IMR-90 (cell line): ENCODE results near the gene RPS6KL1. TPM values are rescaled to one million over a fixed set of nuclear protein-coding genes. Genes with fewer than 3 reads are reported as not detected.

ENCODE experiments used
- ATAC-seq: fragments of 200-7000 bp; cut with Tn5 transposase; 2 replicates; pipeline ENCODE4 v1.9.1; 2020; ENCODE audit warnings: low read depth, mild to moderate bottlenecking, moderate library complexity
- BruUV-seq: library from RNA; stranded (reverse); fragments of 400-500 nt; replicated peaks from 2 replicates; lab custom pipeline; 2021; lab: Mats Ljungman, UMichigan
- CTCF ChIA-PET: fragments of 300-600 bp; formaldehyde crosslinking; extraction: SDS; loops from one replicate; lab custom pipeline; 2021; ENCODE audit warnings: antibody characterized with exemption; lab: Yijun Ruan, JAX
- POLR2A ChIA-PET: fragments of 300-600 bp; sonication (Branson Sonifier 250); formaldehyde crosslinking; loops from one replicate; lab custom pipeline; 2022; ENCODE audit warnings: antibody characterized with exemption; ENCODE audit not compliant: unreplicated experiment; lab: Charles Lee
- DNase-seq: peaks from one replicate; pipeline ENCODE4 v3.0.0; 2013
- H2AFZ ChIP-seq: replicated peaks from 2 replicates; pipeline ENCODE3; 2013; ENCODE audit warnings: low read length, mild to moderate bottlenecking; ENCODE audit not compliant: poor library complexity
- H2AK5ac ChIP-seq: 2 replicates; pipeline ENCODE4 v1.6.1; 2013; ENCODE audit warnings: low read depth, low read length, inconsistent platforms
- H2AK9ac ChIP-seq: replicated peaks from 2 replicates; pipeline ENCODE3; 2013; ENCODE audit warnings: mild to moderate bottlenecking, low read depth, low read length, moderate library complexity; ENCODE audit not compliant: poor library complexity
- H2BK120ac ChIP-seq: 2 replicates; pipeline ENCODE4 v1.6.1; 2013; ENCODE audit warnings: low read depth, low read length, inconsistent platforms
- H2BK15ac ChIP-seq: 3 replicates; pipeline ENCODE4 v1.6.1; 2013; ENCODE audit warnings: low read depth, low read length, inconsistent platforms
- H2BK20ac ChIP-seq: 2 replicates; pipeline ENCODE4 v1.6.1; 2013; ENCODE audit warnings: low read depth, mild to moderate bottlenecking, inconsistent platforms, low read length, moderate library complexity
- H2BK5ac ChIP-seq: 2 replicates; pipeline ENCODE4 v1.6.1; 2013; ENCODE audit warnings: mild to moderate bottlenecking, low read depth, low read length, inconsistent platforms; ENCODE audit not compliant: poor library complexity, severe bottlenecking
- H3K14ac ChIP-seq: replicated peaks from 2 replicates; pipeline ENCODE4 v1.6.1; 2013; ENCODE audit warnings: low read depth, low read length, inconsistent platforms
- H3K18ac ChIP-seq: 2 replicates; pipeline ENCODE4 v1.6.1; 2013; ENCODE audit warnings: low read depth, low read length, control low read depth
- H3K23ac ChIP-seq: 2 replicates; pipeline ENCODE4 v1.6.1; 2013; ENCODE audit warnings: low read depth, low read length, inconsistent platforms
- H3K27ac ChIP-seq: 2 replicates; pipeline ENCODE4 v1.5.1; 2013; ENCODE audit warnings: mild to moderate bottlenecking, control low read depth, low read length; ENCODE audit not compliant: insufficient read depth
- H3K27me3 ChIP-seq: 2 replicates; pipeline ENCODE4 v1.6.1; 2013; ENCODE audit warnings: low read length; ENCODE audit not compliant: control insufficient read depth, insufficient read depth
- H3K36me3 ChIP-seq: 2 replicates; pipeline ENCODE4 v1.6.1; 2013; ENCODE audit warnings: low read length, mixed read lengths; ENCODE audit not compliant: control insufficient read depth, insufficient read depth
- H3K4ac ChIP-seq: 2 replicates; pipeline ENCODE4 v1.6.1; 2013; ENCODE audit warnings: low read depth, low read length, inconsistent platforms
- H3K4me1 ChIP-seq: 2 replicates; pipeline ENCODE4 v1.6.1; 2013; ENCODE audit warnings: low read length, mixed read lengths; ENCODE audit not compliant: control insufficient read depth, insufficient read depth
- H3K4me2 ChIP-seq: 2 replicates; pipeline ENCODE4 v1.6.1; 2013; ENCODE audit warnings: low read depth, mild to moderate bottlenecking, control low read depth, low read length, moderate library complexity
- H3K4me3 ChIP-seq: 2 replicates; pipeline ENCODE4 v1.5.1; 2013; ENCODE audit warnings: low read depth, mild to moderate bottlenecking, control low read depth, low read length, moderate library complexity; ENCODE audit not compliant: insufficient read depth
- H3K56ac ChIP-seq: 2 replicates; pipeline ENCODE4 v1.6.1; 2013; ENCODE audit warnings: low read length, inconsistent platforms; ENCODE audit not compliant: insufficient read depth; ENCODE audit errors: extremely low read depth
- H3K79me1 ChIP-seq, 2 experiments: 2 replicates each; pipeline ENCODE4 v1.6.1; 2013; ENCODE audit warnings: low read length in 2 of 2, inconsistent platforms in 1 of 2, low read depth in 1 of 2
- H3K9ac ChIP-seq: 2 replicates; pipeline ENCODE4 v1.6.1; 2013; ENCODE audit warnings: low read depth, low read length, control low read depth
- H3K9me1 ChIP-seq: 2 replicates; pipeline ENCODE4 v1.6.1; 2013; ENCODE audit warnings: low read length, inconsistent platforms; ENCODE audit not compliant: insufficient read depth
- H3K9me3 ChIP-seq: 2 replicates; pipeline ENCODE4 v1.6.1; 2013; ENCODE audit warnings: low read length; ENCODE audit not compliant: control insufficient read depth, insufficient read depth
- H4K20me1 ChIP-seq: 2 replicates; pipeline ENCODE4 v1.6.1; 2013; ENCODE audit warnings: low read length, inconsistent platforms; ENCODE audit not compliant: insufficient read depth
- H4K5ac ChIP-seq: 2 replicates; pipeline ENCODE4 v1.6.1; 2013; ENCODE audit warnings: mild to moderate bottlenecking, low read depth, low read length, control low read depth
- H4K8ac ChIP-seq, 2 experiments: 2 replicates each; pipeline ENCODE4 v1.6.1; 2013; ENCODE audit warnings: low read depth in 2 of 2, low read length in 2 of 2, control low read depth in 1 of 2, inconsistent platforms in 1 of 2
- H4K91ac ChIP-seq: 2 replicates; pipeline ENCODE4 v1.6.1; 2013; ENCODE audit warnings: low read depth, low read length, inconsistent platforms; ENCODE audit not compliant: insufficient read depth
- MXI1 ChIP-seq: IDR thresholded peaks from 2 replicates; pipeline ENCODE4 v1.6.1; 2012; ENCODE audit warnings: low read depth, mild to moderate bottlenecking, low read length, moderate library complexity, borderline replicate concordance
- WGBS, 2 experiments: methylation state at CpG; one replicate each; pipeline versions ENCODE4 v1.1.5 to v1.1.7; 2013; ENCODE audit warnings: missing lambda C conversion rate in 2 of 2; ENCODE audit not compliant: insufficient read length in 1 of 2; ENCODE audit errors: extremely low coverage in 2 of 2; 5-methylcytosine and 5-hydroxymethylcytosine counted together
- dilution Hi-C: fragments of 300-500 bp; cut with HindIII; formaldehyde crosslinking; loops from one replicate; pipeline ENCODE4 v1.14.3; 2018; ENCODE audit warnings: low sequenced_read_pairs; ENCODE audit not compliant: unreplicated experiment
- in situ Hi-C: fragments of 300-500 bp; cut with MboI; formaldehyde crosslinking; loops from 3 replicates; pipeline ENCODE4 v1.14.3; 2019; ENCODE audit warnings: low sequenced_read_pairs, inconsistent platforms, mixed read lengths
- intact Hi-C: fragments of 100-400 bp; cut with micrococcal nuclease; formaldehyde crosslinking; loops from 2 replicates; pipeline ENCODE4 v1.10.0; 2022
- polyA plus RNA-seq, 3 experiments: library from polyadenylated mRNA; depleted of rRNA; stranded (reverse); fragments of >200 nt; gene quantifications; 2 replicates each; pipeline ENCODE4 v1.2.3, GENCODE V29; 2012; ENCODE audit warnings: low replicate concordance in 1 of 3
- total RNA-seq: library from RNA; depleted of rRNA; stranded (reverse); fragments of >200 nt; gene quantifications from 2 replicates; pipeline ENCODE4 v1.2.3, GENCODE V29; 2012

RPS6KL1 gene
- total and polyA plus RNA-seq, 2 of the 4 experiments (the other 2 are of a cell fraction): 0.72 to 1.7 TPM

- no peak overlapping the region for H4K5ac ChIP-seq
- dilution Hi-C loops: no loop called here
- no peak overlapping the region for H4K91ac ChIP-seq
Measured at GRCh38 chr14:74892745-74893144, 30.3 kb downstream of the RPS6KL1 start.

More at GRCh38 chr14:74892745-74893144, 30.3 kb downstream of the RPS6KL1 start:
- H3K9me1 ChIP-seq: peaks cover 2% of the 10 kb centered on the region; the same call in 1 of the 2 replicates
- H2BK15ac ChIP-seq: no peak overlapping the region
- ChIA-PET POLR2A (no interaction called here), CTCF (interaction anchor here (0.5 kb wide), 1 partner anchor 197 kb away, joined by 4 read pairs; no protein-coding TSS in a partner anchor)
- in situ Hi-C loops: no loop called here
- DNase-seq (no peak), ATAC-seq (no peak)
- no TSS peak for BruUV-seq
- H3K9ac ChIP-seq: no peak overlapping the region
- no peak overlapping the region for H3K14ac ChIP-seq
- H3K4me1 ChIP-seq: peaks cover 6% of the 10 kb centered on the region
- H3K18ac ChIP-seq: no peak overlapping the region
- H3K27ac ChIP-seq: no peak overlapping the region
- H3K23ac ChIP-seq: no peak overlapping the region
- no peak overlapping the region for H2BK20ac ChIP-seq
- H2BK5ac ChIP-seq: no peak overlapping the region
- no peak overlapping the region for H2AFZ ChIP-seq
- no peak overlapping the region for H3K4me3 ChIP-seq
- H2AK5ac ChIP-seq: no peak overlapping the region
- peaks cover 20% of the 10 kb centered on the region for H4K20me1 ChIP-seq
- H2AK9ac ChIP-seq: no peak overlapping the region
- H2BK120ac ChIP-seq: no peak overlapping the region
- intact Hi-C loops: no loop called here
- H3K56ac ChIP-seq: no peak overlapping the region
- no peak overlapping the region for H3K4me2 ChIP-seq
- no peaks in the 10 kb centered on the region for H3K27me3 ChIP-seq
- no peaks in the 10 kb centered on the region for H3K9me3 ChIP-seq
- H3K36me3 ChIP-seq: peaks cover 65% of the 10 kb centered on the region
- no CpG with 5 or more reads among the region's 5 CpGs for WGBS, 2 experiments
- H3K79me1 ChIP-seq: peaks cover 44 to 72% of the 10 kb centered on the region in 2 experiments
- TF ChIP-seq MXI1: no peak
- no peak overlapping the region for H4K8ac ChIP-seq
- no peak overlapping the region for H3K4ac ChIP-seq
